GM20431 (cell line): ENCODE results near the gene R3HDM2.
"Not testable (repeated sequence)": the region's sequence is repeated elsewhere in the genome, so short reads cannot be mapped to it uniquely, and the experiment has no call there.

Experiments
- in situ Hi-C: fragments of 300-500 bp; cut with MseI, MboI; formaldehyde crosslinking; loops from one replicate; pipeline ENCODE4 v1.15.0; 2020; ENCODE audit warnings: low sequenced_read_pairs; ENCODE audit not compliant: unreplicated experiment

R3HDM2 gene

GRCh38 chr12:57280211-57281062 lies 150.4 kb downstream of the R3HDM2 start:
- in situ Hi-C loops: no loop called here

GRCh38 chr12:57278465-57279381 lies 152.1 kb downstream of the R3HDM2 start:
- in situ Hi-C loops: no loop called here

GRCh38 chr12:57276935-57277563 lies 153.8 kb downstream of the R3HDM2 start:
- in situ Hi-C loops: no loop called here

GRCh38 chr12:57276233-57276632 lies 154.6 kb downstream of the R3HDM2 start:
- in situ Hi-C loops: not testable (repeated sequence)

GRCh38 chr12:57273516-57273915 lies 157.3 kb downstream of the R3HDM2 start:
- in situ Hi-C loops: no loop called here

- in situ Hi-C loops: no loop called here
These were observed 158.3 kb downstream of the R3HDM2 start for GRCh38 chr12:57272337-57273151.

GRCh38 chr12:57270966-57271470 lies 159.8 kb downstream of the R3HDM2 start:
- in situ Hi-C loops: no loop called here

- in situ Hi-C loops: loop anchor here (10.0 kb wide), 1 partner anchor 187 kb away; the partner anchor contains the start of genes GLI1 and INHBE
These were observed 162.6 kb downstream of the R3HDM2 start for GRCh38 chr12:57268264-57268663.

GRCh38 chr12:57266681-57267080 lies 164.2 kb downstream of the R3HDM2 start:
- in situ Hi-C loops: loop anchor here (10.0 kb wide), 1 partner anchor 188 kb away; the partner anchor contains the start of genes GLI1 and INHBE

GRCh38 chr12:57263096-57263495 lies 167.7 kb downstream of the R3HDM2 start:
- in situ Hi-C loops: loop anchor here (10.0 kb wide), 1 partner anchor 192 kb away; the partner anchor contains the start of genes GLI1 and INHBE

GRCh38 chr12:57262126-57262822 lies 168.6 kb downstream of the R3HDM2 start:
- in situ Hi-C loops: loop anchor here (10.0 kb wide), 1 partner anchor 193 kb away; the partner anchor contains the start of genes GLI1 and INHBE

- in situ Hi-C loops: loop anchor here (10.0 kb wide), 1 partner anchor 193 kb away; the partner anchor contains the start of genes GLI1 and INHBE
These were observed 169.4 kb downstream of the R3HDM2 start for GRCh38 chr12:57261428-57261865.

GRCh38 chr12:57260366-57260765 lies 170.5 kb downstream of the R3HDM2 start:
- in situ Hi-C loops: loop anchor here (10.0 kb wide), 1 partner anchor 194 kb away; the partner anchor contains the start of genes GLI1 and INHBE

- in situ Hi-C loops: no loop called here
These were observed 171.6 kb downstream of the R3HDM2 start for GRCh38 chr12:57258977-57259970.

- in situ Hi-C loops: no loop called here
These were observed 174.9 kb downstream of the R3HDM2 start for GRCh38 chr12:57255916-57256315.

- in situ Hi-C loops: no loop called here
These were observed 176.2 kb downstream of the R3HDM2 start for GRCh38 chr12:57254506-57255280.
